DMS79 treated with DMSO at 0.1 percent for 48 hours (cell line): ENCODE data around the gene GET4.
A peak's percentile ranks its signal among the peaks of the same experiment; 100 is the strongest.
"Not testable (repeated sequence)": the region's sequence is repeated elsewhere in the genome, so short reads cannot be mapped to it uniquely, and the experiment has no call there.

Source experiments
- DNase-seq: peaks from one replicate; lab custom pipeline; 2025; lab: John Stamatoyannopoulos, UW

GET4 gene

GRCh38 chr7:915291-916218 is 39.2 kb downstream of the GET4 start:
- no peak for DNase-seq

GRCh38 chr7:916291-916941 is 40.1 kb downstream of the GET4 start:
- peak; percentile 60 for DNase-seq

- DNase-seq, result no peak
Observed at GRCh38 chr7:917255-918117, 41.1 kb downstream of the GET4 start.

GRCh38 chr7:918118-918425 is 41.7 kb downstream of the GET4 start:
- DNase-seq, result no peak

- DNase-seq, result no peak
Observed at GRCh38 chr7:918441-919113, 42.2 kb downstream of the GET4 start.

- no peak for DNase-seq
Observed at GRCh38 chr7:919114-919442, 42.7 kb downstream of the GET4 start.

GRCh38 chr7:919924-920341 is 43.6 kb downstream of the GET4 start:
- no peak for DNase-seq

GRCh38 chr7:920351-921070 is 44.2 kb downstream of the GET4 start:
- DNase-seq, result no peak

- no peak for DNase-seq
Observed at GRCh38 chr7:921071-921461, 44.7 kb downstream of the GET4 start.

- no peak for DNase-seq
Observed at GRCh38 chr7:921581-922333, 45.4 kb downstream of the GET4 start.

- no peak for DNase-seq
Observed at GRCh38 chr7:922334-923107, 46.2 kb downstream of the GET4 start.

- DNase-seq, result no peak
Observed at GRCh38 chr7:923108-924041, 47.0 kb downstream of the GET4 start.

- DNase-seq, result not testable (repeated sequence)
Observed at GRCh38 chr7:924042-924441, 47.7 kb downstream of the GET4 start.

- no peak for DNase-seq
Observed at GRCh38 chr7:924541-925231, 48.3 kb downstream of the GET4 start.

GRCh38 chr7:925601-926000 is 49.2 kb downstream of the GET4 start:
- no peak for DNase-seq

GRCh38 chr7:926061-927030 is 50.0 kb downstream of the GET4 start:
- DNase-seq, result no peak
